Measurements from ENCODE around the gene MIPEP.

DNA sequence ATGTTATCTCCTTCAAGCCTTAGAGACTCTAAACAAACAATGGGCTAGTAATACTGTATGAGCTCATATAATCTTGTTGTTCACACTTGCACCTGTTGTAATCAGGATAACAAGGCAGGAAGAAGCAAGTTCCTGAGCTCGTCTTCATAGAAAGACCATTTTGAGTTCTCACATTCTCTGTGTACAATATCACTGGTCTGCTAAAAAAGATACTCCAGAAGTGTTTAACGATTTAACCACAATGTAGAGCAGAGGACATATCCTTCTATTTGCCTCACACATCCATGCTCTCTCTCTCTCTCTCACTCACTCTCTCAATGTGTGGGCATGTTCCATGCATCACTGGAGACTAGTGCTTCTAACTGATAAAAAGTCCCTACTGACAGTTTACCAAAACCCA is 122.9 kb downstream of the MIPEP start:
- TF ChIP-seq, protein P1, sequence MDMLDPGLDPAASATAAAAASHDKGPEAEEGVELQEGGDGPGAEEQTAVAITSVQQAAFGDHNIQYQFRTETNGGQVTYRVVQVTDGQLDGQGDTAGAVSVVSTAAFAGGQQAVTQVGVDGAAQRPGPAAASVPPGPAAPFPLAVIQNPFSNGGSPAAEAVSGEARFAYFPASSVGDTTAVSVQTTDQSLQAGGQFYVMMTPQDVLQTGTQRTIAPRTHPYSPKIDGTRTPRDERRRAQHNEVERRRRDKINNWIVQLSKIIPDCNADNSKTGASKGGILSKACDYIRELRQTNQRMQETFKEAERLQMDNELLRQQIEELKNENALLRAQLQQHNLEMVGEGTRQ (IDR thresholded peaks at IDR 0.05) = no peak
- TF ChIP-seq, protein P2, sequence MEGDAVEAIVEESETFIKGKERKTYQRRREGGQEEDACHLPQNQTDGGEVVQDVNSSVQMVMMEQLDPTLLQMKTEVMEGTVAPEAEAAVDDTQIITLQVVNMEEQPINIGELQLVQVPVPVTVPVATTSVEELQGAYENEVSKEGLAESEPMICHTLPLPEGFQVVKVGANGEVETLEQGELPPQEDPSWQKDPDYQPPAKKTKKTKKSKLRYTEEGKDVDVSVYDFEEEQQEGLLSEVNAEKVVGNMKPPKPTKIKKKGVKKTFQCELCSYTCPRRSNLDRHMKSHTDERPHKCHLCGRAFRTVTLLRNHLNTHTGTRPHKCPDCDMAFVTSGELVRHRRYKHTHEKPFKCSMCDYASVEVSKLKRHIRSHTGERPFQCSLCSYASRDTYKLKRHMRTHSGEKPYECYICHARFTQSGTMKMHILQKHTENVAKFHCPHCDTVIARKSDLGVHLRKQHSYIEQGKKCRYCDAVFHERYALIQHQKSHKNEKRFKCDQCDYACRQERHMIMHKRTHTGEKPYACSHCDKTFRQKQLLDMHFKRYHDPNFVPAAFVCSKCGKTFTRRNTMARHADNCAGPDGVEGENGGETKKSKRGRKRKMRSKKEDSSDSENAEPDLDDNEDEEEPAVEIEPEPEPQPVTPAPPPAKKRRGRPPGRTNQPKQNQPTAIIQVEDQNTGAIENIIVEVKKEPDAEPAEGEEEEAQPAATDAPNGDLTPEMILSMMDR (IDR thresholded peaks at IDR 0.05) = no peak
- TF ChIP-seq MYC (IDR thresholded peaks at IDR 0.05; ENCODE audit: borderline replicate concordance, low read length) = no peak
